Measurements from ENCODE around the gene COL9A3.

DNA sequence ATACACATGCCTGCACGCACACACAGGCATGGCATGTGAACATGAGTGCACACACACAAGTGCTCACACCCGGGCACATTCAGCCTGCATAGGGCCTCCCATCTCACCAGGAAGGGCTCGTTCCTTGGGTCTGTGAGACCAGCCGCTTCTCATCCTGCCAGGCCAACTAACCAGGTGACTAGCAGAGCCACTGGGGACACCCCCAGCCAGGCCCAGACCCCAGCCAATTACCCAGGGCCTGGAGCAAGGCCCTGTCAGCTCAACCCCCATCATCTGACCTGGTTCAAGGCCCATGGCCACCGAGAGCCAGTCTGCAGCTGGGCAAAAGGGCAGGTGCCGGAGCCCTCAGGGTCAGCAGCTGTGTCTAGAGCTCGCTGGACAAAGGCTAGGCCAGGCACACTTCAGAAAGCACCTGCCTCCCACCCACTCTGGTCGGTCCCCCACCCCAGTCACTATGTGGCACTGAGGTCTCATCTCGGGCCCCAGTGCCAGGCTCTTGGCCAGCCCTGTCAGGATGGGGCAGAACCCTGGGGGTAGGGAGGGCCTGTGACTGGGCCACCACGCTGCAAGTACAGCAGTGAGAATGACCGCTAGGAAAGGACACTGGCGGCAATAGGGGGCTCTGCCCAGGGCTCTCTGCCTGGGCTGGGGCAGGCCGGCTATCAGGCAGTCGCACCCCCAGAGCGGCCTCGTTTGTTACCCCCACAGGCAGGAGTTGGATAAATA is 47.3 kb upstream of the COL9A3 start:
- TF ChIP-seq POLR2A (IDR thresholded peaks at IDR 0.05), result no peak
- TF ChIP-seq, protein P1, sequence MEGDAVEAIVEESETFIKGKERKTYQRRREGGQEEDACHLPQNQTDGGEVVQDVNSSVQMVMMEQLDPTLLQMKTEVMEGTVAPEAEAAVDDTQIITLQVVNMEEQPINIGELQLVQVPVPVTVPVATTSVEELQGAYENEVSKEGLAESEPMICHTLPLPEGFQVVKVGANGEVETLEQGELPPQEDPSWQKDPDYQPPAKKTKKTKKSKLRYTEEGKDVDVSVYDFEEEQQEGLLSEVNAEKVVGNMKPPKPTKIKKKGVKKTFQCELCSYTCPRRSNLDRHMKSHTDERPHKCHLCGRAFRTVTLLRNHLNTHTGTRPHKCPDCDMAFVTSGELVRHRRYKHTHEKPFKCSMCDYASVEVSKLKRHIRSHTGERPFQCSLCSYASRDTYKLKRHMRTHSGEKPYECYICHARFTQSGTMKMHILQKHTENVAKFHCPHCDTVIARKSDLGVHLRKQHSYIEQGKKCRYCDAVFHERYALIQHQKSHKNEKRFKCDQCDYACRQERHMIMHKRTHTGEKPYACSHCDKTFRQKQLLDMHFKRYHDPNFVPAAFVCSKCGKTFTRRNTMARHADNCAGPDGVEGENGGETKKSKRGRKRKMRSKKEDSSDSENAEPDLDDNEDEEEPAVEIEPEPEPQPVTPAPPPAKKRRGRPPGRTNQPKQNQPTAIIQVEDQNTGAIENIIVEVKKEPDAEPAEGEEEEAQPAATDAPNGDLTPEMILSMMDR (IDR thresholded peaks at IDR 0.05), result no peak
